ENCODE measurements around the gene FOXN3. TPM values are rescaled to one million over a fixed set of nuclear protein-coding genes. Genes with fewer than 3 reads are reported as not detected.
A peak's percentile ranks its signal among the peaks of the same experiment; 100 is the strongest.

Gene FOXN3
- total and polyA plus RNA-seq, 2 experiments from 2014 or later, result 98.9 to 167 TPM

DNA sequence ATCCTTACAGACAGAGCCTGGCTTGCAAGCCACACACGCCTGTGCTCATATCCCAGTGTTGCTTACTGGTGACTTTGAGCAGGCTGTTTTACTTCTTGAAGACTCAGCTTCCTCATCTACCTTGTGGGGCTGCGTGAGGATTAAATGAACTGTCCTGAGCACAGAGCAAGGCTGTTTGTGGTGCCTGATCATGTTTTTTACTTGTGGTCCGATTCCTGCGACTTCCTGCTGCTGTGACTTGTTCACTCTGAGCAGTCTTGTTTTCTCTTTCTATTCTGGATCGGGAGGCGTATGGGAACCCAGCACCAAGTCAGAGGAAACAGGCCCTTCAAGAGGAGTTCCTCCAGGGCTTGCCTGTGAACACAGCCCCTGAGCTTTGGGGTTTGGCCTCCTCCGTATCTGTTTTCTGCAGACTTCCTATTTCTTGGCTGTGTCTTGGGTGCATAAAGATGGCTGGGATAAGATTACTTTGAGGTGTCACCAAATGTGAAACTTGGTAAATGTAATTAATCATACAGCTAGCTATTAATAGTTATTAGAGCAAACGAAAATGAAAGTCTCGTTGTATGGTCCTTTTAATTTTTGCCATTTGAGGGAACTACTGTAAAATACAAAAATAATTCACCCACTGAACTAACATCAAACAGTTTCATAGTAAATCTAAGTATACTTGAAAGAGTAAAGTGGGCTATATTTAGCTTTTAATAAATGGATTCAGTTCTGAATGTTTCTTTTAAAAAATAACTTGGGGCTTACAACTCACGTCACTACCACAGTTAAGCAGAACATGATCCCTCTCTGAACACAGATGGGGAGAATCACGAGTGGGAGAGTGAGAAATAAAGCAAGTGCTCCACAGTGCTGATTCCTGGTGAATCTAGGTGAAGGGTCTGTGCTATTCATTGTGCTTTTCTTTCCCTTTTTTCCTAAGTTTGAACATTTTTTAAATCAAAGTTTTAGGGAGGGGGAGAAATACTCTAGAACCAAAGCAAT, 251.5 kb downstream of the FOXN3 start:
- Mint-ChIP-seq H3K4me1 (peaks cover 24% of the 10 kb centered on the region), H3K9me3 (no peaks in the 10 kb centered on the region), H3K27ac (peak overlapping the region; percentile 19; the same call in 1 of the 2 replicates), H3K4me3 (no peak overlapping the region), H3K36me3 (ENCODE audit: low read depth) (peaks cover 62% of the 10 kb centered on the region), H3K27me3 (ENCODE audit: insufficient read depth, low read depth, poor library complexity) (peaks cover 27% of the 10 kb centered on the region)
- no peak for DNase-seq (ENCODE audit: low spot score)
- Histone ChIP-seq H3F3A (replicated peaks; ENCODE audit: low read depth) (no peaks in the 10 kb centered on the region), H2AFZ (no peak overlapping the region), H4K20me1 (replicated peaks; ENCODE audit: insufficient read depth) (peaks cover 16% of the 10 kb centered on the region), H3K27ac (ENCODE audit: low read depth) (peak overlapping the region; percentile 24; the same call in 1 of the 2 replicates), H3K4me3 (no peak overlapping the region), H3K4me1 (ENCODE audit: insufficient read depth) (no peaks in the 10 kb centered on the region), H3K36me3 (ENCODE audit: insufficient read depth) (peaks cover 4% of the 10 kb centered on the region; the same call in 1 of the 2 replicates), H3K27me3 (ENCODE audit: insufficient read depth) (no peaks in the 10 kb centered on the region), H3K4me2 (no peak overlapping the region), H3K79me2 (replicated peaks; ENCODE audit: insufficient read depth) (peaks cover 14% of the 10 kb centered on the region), H3K9me2 (ENCODE audit: insufficient read depth) (no peaks in the 10 kb centered on the region)
- TF ChIP-seq NANOG (IDR thresholded peaks at IDR 0.05; ENCODE audit: borderline replicate concordance), result no peak
- TF ChIP-seq, protein P1, sequence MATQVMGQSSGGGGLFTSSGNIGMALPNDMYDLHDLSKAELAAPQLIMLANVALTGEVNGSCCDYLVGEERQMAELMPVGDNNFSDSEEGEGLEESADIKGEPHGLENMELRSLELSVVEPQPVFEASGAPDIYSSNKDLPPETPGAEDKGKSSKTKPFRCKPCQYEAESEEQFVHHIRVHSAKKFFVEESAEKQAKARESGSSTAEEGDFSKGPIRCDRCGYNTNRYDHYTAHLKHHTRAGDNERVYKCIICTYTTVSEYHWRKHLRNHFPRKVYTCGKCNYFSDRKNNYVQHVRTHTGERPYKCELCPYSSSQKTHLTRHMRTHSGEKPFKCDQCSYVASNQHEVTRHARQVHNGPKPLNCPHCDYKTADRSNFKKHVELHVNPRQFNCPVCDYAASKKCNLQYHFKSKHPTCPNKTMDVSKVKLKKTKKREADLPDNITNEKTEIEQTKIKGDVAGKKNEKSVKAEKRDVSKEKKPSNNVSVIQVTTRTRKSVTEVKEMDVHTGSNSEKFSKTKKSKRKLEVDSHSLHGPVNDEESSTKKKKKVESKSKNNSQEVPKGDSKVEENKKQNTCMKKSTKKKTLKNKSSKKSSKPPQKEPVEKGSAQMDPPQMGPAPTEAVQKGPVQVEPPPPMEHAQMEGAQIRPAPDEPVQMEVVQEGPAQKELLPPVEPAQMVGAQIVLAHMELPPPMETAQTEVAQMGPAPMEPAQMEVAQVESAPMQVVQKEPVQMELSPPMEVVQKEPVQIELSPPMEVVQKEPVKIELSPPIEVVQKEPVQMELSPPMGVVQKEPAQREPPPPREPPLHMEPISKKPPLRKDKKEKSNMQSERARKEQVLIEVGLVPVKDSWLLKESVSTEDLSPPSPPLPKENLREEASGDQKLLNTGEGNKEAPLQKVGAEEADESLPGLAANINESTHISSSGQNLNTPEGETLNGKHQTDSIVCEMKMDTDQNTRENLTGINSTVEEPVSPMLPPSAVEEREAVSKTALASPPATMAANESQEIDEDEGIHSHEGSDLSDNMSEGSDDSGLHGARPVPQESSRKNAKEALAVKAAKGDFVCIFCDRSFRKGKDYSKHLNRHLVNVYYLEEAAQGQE (IDR thresholded peaks at IDR 0.05; ENCODE audit: unreplicated experiment), result no peak
- TF ChIP-seq CREB1 (CRISPR knock-in tag; IDR thresholded peaks at IDR 0.05; ENCODE audit: low read depth), result no peak
- TF ChIP-seq, protein P2, sequence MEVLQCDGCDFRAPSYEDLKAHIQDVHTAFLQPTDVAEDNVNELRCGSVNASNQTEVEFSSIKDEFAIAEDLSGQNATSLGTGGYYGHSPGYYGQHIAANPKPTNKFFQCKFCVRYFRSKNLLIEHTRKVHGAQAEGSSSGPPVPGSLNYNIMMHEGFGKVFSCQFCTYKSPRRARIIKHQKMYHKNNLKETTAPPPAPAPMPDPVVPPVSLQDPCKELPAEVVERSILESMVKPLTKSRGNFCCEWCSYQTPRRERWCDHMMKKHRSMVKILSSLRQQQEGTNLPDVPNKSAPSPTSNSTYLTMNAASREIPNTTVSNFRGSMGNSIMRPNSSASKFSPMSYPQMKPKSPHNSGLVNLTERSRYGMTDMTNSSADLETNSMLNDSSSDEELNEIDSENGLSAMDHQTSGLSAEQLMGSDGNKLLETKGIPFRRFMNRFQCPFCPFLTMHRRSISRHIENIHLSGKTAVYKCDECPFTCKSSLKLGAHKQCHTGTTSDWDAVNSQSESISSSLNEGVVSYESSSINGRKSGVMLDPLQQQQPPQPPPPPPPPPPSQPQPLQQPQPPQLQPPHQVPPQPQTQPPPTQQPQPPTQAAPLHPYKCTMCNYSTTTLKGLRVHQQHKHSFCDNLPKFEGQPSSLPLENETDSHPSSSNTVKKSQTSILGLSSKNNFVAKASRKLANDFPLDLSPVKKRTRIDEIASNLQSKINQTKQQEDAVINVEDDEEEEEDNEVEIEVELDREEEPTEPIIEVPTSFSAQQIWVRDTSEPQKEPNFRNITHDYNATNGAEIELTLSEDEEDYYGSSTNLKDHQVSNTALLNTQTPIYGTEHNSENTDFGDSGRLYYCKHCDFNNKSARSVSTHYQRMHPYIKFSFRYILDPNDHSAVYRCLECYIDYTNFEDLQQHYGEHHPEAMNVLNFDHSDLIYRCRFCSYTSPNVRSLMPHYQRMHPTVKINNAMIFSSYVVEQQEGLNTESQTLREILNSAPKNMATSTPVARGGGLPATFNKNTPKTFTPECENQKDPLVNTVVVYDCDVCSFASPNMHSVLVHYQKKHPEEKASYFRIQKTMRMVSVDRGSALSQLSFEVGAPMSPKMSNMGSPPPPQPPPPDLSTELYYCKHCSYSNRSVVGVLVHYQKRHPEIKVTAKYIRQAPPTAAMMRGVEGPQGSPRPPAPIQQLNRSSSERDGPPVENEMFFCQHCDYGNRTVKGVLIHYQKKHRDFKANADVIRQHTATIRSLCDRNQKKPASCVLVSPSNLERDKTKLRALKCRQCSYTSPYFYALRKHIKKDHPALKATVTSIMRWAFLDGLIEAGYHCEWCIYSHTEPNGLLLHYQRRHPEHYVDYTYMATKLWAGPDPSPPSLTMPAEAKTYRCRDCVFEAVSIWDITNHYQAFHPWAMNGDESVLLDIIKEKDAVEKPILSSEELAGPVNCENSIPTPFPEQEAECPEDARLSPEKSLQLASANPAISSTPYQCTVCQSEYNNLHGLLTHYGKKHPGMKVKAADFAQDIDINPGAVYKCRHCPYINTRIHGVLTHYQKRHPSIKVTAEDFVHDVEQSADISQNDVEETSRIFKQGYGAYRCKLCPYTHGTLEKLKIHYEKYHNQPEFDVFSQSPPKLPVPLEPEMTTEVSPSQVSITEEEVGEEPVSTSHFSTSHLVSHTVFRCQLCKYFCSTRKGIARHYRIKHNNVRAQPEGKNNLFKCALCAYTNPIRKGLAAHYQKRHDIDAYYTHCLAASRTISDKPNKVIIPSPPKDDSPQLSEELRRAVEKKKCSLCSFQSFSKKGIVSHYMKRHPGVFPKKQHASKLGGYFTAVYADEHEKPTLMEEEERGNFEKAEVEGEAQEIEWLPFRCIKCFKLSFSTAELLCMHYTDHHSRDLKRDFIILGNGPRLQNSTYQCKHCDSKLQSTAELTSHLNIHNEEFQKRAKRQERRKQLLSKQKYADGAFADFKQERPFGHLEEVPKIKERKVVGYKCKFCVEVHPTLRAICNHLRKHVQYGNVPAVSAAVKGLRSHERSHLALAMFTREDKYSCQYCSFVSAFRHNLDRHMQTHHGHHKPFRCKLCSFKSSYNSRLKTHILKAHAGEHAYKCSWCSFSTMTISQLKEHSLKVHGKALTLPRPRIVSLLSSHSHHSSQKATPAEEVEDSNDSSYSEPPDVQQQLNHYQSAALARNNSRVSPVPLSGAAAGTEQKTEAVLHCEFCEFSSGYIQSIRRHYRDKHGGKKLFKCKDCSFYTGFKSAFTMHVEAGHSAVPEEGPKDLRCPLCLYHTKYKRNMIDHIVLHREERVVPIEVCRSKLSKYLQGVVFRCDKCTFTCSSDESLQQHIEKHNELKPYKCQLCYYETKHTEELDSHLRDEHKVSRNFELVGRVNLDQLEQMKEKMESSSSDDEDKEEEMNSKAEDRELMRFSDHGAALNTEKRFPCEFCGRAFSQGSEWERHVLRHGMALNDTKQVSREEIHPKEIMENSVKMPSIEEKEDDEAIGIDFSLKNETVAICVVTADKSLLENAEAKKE (CRISPR knock-in tag; IDR thresholded peaks at IDR 0.05), result no peak
- TF ChIP-seq POLR2AphosphoS5 (IDR thresholded peaks at IDR 0.05; ENCODE audit: low read depth), result no peak
- TF ChIP-seq ZNF114 (CRISPR knock-in tag; IDR thresholded peaks at IDR 0.05), result no peak
- TF ChIP-seq ZNF331 (CRISPR knock-in tag; IDR thresholded peaks at IDR 0.05; ENCODE audit: low read depth), result no peak
- no peak for TF ChIP-seq STAT1 (IDR thresholded peaks at IDR 0.05; ENCODE audit: unreplicated experiment)
- TF ChIP-seq, protein P3, sequence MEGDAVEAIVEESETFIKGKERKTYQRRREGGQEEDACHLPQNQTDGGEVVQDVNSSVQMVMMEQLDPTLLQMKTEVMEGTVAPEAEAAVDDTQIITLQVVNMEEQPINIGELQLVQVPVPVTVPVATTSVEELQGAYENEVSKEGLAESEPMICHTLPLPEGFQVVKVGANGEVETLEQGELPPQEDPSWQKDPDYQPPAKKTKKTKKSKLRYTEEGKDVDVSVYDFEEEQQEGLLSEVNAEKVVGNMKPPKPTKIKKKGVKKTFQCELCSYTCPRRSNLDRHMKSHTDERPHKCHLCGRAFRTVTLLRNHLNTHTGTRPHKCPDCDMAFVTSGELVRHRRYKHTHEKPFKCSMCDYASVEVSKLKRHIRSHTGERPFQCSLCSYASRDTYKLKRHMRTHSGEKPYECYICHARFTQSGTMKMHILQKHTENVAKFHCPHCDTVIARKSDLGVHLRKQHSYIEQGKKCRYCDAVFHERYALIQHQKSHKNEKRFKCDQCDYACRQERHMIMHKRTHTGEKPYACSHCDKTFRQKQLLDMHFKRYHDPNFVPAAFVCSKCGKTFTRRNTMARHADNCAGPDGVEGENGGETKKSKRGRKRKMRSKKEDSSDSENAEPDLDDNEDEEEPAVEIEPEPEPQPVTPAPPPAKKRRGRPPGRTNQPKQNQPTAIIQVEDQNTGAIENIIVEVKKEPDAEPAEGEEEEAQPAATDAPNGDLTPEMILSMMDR (conservative IDR thresholded peaks at IDR 0.05; ENCODE audit: low read depth in 2 of 2), result no peak
- TF ChIP-seq, protein P4, sequence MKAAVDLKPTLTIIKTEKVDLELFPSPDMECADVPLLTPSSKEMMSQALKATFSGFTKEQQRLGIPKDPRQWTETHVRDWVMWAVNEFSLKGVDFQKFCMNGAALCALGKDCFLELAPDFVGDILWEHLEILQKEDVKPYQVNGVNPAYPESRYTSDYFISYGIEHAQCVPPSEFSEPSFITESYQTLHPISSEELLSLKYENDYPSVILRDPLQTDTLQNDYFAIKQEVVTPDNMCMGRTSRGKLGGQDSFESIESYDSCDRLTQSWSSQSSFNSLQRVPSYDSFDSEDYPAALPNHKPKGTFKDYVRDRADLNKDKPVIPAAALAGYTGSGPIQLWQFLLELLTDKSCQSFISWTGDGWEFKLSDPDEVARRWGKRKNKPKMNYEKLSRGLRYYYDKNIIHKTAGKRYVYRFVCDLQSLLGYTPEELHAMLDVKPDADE (IDR thresholded peaks at IDR 0.05), result no peak
- no peak for TF ChIP-seq JUNB (IDR thresholded peaks at IDR 0.05; ENCODE audit: unreplicated experiment)
- no peak for TF ChIP-seq EZH2phosphoT487 (IDR thresholded peaks at IDR 0.05; ENCODE audit: unreplicated experiment)
- TF ChIP-seq EZH2 (IDR thresholded peaks at IDR 0.05; ENCODE audit: low read depth, unreplicated experiment), result no peak
- ATAC-seq, result no peak

All from GM23338 (cell line).